ENCODE results near the gene PRPSAP1. TPM values are rescaled to one million over a fixed set of nuclear protein-coding genes. Genes with fewer than 3 reads are reported as not detected.

The PRPSAP1 gene
- total and polyA plus RNA-seq, 2 of the 8 experiments (the other 6 are each of a cell fraction or from before 2014, with no cell fraction given): 32.0 to 54.2 TPM

DNA sequence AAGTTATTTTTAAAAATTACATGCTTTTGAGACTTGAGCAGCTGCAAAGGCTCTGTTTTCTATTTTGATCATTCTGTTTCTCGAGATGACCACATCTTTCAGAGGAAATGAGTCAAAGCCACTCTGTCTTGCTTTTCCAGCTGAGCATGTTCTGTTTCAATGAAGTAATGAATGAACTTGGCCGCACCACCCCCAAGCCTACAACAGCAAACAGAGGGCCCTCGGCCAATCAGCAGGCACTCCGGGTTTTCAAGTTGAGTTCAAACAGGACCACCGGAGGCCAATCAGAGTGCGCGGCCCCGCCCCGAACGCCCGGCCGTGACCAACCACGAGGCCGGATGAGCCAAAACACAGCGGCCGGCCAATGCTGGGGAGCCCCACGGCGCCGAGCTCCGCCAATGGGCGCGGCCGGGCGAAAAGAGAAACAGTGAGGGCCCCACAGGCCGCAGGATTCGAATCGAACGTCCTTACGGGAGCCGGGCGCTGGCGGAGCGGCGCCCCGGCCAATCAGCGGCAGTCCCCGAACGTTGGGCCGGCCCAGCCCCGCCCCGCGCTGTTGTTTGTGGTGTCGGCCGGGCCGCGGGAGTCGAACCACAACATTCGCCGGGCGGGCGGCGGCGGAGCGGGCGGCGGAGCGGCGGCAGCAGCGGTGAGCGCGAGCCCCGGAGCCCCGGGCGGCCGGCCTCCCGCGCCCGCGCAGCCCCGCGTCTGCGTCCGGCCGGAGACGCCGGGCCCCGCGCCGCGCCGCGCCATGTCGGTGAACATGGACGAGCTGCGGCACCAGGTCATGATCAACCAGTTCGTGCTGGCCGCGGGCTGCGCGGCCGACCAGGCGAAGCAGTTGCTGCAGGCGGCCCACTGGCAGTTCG lies 88.7 kb downstream of the PRPSAP1 start, which contains the start of gene UBALD2 (continued):
- TF ChIP-seq SIN3A (conservative IDR thresholded peaks at IDR 0.05 in 1 of 2, IDR thresholded peaks at IDR 0.05 in 1 of 2; ENCODE audit: low read depth in 1 of 2, low read length in 2 of 2): peak in 1 of 2 experiments; percentile 39; a peak in 1 of 4 replicates
- peak; percentile 50 for TF ChIP-seq PHF8 (conservative IDR thresholded peaks at IDR 0.05; ENCODE audit: low read depth, low read length)
- 0 out of 2 replicates have a peak, but pooled peaks have one; percentile 32 for TF ChIP-seq SP2 (IDR thresholded peaks at IDR 0.05; ENCODE audit: low read length)
- TF ChIP-seq TAF1 (IDR thresholded peaks at IDR 0.05; ENCODE audit: low read depth, low read length): peak; percentile 56; the same call in 1 of the 2 replicates
- TF ChIP-seq SP1 (IDR thresholded peaks at IDR 0.05; ENCODE audit: low read depth, low read length): peak; percentile 98
- no peak for TF ChIP-seq BRCA1 (IDR thresholded peaks at IDR 0.05; ENCODE audit: low read depth, low read length)
- 0 out of 2 replicates have a peak, but pooled peaks have one; percentile 31 for TF ChIP-seq SP4 (IDR thresholded peaks at IDR 0.05; ENCODE audit: low read length)
- TF ChIP-seq CEBPB (IDR thresholded peaks at IDR 0.05; ENCODE audit: low read depth, low read length): no peak
- TF ChIP-seq USF2 (IDR thresholded peaks at IDR 0.05; ENCODE audit: low read length): 0 out of 2 replicates have a peak, but pooled peaks have one; percentile 2
